M059J (cell line): ENCODE measurements around the gene LUZP2. TPM values are rescaled to one million over a fixed set of nuclear protein-coding genes. Genes with fewer than 3 reads are reported as not detected.

Experiments used
- DNase-seq: peaks from one replicate; pipeline ENCODE4 v3.0.0-alpha.2; 2012; ENCODE audit warnings: low read depth
- total RNA-seq: library from RNA; depleted of rRNA; stranded (reverse); fragments of >200 nt; shearing (Covaris generic); gene quantifications from 2 replicates; pipeline ENCODE4 v1.2.3, GENCODE V29; 2014

LUZP2 gene
- total RNA-seq, 1 experiment from 2014 or later, result 3.2 TPM

DNA sequence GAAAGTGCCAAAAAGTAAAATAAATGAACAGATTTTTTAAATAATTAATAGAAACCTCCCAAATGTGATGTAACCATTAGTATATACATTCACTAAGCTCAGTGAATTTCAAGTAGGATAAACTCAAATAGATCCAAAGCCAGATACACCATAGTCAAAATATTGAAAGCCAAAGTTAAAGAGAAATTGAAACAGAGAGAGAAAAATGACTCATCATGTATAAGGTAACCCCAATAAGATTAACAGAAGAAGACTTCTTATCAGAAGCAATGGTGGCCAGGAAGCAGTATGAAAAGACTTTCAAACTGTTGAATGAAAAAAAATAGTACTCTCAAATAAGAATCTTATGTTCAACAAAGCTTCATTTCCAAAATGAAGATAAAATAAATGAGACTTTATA is 70.5 kb downstream of the LUZP2 start:
- DNase-seq, result no peak

DNA sequence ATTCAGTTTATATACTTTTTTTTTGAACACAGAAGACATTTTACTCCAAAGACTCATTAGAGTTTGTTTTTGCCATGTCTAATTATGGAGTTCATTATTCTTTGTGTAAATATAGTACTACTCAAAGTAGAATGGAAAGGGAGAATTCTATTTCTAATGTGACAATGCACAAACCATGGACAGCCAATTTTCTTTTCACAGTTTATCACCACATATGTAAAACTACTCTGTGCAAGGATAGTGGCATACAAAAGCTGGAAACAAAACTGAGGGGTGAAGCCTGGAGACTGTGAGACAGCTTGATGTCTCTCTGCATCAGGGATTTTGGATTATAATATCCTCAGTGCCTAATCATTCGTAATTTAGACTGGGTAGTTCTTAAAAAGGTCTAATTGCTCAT is 75.5 kb downstream of the LUZP2 start:
- no peak for DNase-seq

DNA sequence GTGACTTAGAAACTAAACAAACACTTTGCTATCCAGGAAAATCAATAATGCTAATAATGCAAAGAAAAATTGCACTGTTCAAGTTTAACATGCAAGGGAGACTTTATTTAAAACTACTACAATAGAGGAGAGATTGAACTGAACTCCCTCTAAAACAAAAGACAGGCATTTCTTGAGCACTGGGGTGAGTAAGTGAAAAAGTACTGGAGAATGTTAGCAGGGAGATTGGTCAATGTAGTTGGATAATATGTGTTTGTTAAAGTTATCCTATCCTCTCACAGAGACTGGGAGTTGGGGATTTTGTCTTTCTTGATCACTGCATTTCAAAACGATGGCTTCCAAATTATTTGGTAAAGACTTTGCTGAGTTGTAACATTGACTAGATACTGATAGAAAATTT is 77.6 kb downstream of the LUZP2 start:
- no peak for DNase-seq

DNA sequence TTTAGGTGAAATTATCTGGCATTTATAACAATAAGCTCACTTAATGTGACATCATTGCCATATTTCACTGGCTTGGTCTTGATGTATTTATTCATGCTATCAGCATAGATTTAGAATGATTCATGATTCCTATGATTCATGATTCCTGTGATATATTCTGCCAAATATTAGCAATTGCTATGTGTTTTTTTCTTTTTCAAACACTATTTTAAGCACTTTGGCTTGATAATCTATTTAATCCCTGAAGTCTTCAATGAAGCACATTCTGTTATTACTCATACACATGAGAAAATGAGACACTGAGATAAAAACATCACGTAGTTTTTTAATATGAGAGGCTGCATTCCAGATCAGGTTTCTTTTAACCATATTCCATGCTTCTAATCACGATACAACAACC is 78.5 kb downstream of the LUZP2 start:
- peak; percentile 14 for DNase-seq

DNA sequence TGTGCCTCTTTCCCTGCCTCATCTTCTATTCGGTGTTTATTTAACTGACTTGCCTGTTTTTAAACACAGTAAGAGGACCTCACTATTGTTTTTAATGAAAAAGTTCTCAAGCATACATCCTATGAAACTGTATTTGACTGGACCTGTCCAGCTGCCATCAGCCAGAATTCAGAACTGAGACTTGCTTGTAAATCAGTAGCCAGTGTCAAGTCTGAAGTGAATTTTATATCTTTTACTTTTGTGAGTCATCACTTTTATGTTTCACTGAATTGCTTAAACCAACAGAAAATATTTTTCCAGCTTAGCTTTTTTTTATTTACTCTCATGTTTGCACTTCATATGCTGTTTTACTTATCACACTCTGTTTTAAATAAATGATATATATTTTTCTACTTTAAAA is 88.3 kb downstream of the LUZP2 start:
- DNase-seq, result peak; percentile 33

DNA sequence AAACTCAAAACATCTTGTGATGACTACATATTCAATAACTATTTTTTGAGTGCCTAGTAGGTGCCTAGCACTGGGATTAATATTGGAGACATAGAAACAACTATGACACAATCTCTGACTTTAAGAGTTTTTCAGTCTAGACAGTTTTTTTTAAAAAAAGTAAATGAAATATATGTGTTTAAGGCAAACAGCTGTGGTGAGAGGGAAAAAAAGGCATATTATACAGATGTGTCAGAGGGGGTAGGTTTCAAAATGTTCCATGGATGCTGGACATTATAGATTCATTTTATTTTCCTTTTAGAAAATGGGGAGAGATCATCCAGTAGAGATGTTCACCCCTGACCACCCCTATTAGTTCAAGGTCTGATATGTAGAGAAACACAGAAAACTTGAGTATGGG is 90.8 kb downstream of the LUZP2 start:
- no peak for DNase-seq

DNA sequence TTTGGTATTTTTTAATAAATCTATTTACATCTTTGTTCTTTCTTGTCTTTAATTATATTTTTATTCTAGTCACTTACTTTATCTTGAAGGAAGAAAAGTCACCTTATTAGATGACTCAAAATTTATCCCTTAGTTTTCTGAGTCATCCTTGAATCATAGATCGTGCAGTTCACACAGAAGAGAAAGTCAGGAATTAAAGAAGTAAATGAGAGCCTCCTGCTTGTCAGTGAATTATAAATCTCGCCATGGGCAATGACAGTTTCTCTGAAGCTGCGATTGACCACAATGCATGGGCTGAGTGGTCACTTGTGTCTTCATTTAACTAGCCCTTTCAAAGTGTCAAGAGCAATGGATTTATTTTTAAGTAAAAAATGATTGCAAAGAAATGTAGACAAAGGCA is 91.2 kb downstream of the LUZP2 start:
- DNase-seq, result peak; percentile 71

DNA sequence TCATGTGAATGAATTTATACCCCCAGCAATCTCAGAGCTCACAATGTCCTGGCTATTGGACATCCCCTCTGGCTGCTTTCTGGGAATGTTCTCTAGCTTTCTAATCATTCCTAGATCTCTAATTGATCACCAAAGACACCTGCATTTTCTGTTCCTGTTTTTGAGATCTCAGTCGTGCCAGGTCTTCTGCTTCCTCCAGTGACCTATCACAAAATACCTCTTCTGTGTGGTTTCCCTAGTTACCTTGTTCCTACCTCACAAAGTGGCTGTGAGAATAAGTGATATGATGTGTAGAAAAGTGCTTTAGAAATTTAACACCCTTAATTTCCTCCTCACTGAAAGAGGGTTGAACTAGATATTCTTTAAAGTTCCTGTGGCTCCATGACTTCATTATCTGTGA is 92.2 kb downstream of the LUZP2 start:
- no peak for DNase-seq

DNA sequence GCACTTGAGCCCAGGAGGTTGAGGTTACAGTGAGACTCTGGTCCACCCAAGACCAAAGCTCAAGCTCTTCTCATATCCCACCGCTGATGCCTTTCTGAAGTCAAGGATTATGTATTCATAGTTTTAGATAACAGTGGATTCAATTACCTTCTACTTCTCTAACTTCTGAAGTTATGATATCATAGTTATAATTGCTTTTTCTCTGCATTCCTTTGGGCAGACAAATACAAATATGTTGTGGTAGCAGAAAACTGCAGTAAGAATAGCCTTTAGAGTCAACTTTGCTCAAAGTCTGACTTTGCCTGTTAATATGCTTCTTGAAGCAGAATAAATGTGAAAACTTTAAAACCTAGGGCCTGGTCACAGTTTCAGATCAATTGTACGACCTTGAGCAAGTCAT is 94.4 kb downstream of the LUZP2 start:
- no peak for DNase-seq

DNA sequence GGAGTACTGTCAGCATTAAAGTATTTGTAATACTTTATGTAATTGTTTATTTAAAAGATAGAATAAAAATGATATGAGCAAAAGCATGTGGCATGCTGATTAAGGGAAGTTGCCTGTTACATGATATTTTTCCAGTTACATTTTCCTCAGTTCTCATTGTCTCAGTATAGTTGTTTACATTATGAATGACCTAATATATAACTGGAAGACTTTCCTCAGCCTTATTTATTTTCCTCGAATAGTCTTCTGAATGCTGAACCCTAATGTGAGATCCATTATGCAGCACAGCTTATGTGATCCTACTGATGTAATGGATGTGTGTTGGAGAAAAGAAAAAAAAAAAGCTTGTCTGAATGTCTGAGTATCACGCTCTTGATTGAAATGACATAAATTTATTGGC is 95.5 kb downstream of the LUZP2 start:
- DNase-seq, result no peak

DNA sequence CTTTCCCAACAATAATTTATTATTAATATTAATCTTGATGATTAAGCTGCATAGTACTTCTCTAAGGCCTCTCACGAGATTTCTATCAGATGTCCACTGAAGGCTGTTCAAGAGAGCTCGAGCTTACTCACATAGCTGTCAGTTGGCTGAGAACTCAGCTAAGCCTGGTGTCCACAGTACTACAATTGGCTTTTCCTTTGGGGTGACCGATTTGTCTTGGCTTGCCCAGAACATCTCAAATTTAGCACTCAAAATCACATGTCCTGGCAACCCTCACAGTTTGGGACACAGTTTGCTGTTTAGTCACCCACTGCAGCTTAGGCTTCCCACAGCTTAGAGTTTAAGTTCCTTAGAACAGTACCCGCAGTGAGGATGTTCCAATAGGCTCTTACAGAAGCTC is 96.5 kb downstream of the LUZP2 start:
- peak; percentile 7 for DNase-seq

DNA sequence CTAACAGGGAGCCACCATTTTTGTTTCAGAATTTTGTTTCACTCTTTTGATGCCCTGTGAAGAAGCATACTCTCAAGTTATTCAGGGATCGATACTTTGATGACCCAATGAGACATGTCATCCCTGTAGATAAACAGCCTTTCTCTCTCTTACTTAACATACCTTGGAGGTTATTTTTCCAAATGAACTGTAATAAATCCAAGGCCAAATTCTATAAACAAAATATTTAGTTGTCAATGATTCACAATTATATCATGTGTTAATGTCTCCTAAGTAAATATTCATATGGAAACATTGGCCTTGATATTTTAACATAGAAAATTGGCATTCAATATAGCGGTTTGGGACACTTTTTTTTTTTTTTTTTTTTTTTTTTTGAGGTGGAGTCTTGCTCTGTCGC is 97.5 kb downstream of the LUZP2 start:
- no peak for DNase-seq

DNA sequence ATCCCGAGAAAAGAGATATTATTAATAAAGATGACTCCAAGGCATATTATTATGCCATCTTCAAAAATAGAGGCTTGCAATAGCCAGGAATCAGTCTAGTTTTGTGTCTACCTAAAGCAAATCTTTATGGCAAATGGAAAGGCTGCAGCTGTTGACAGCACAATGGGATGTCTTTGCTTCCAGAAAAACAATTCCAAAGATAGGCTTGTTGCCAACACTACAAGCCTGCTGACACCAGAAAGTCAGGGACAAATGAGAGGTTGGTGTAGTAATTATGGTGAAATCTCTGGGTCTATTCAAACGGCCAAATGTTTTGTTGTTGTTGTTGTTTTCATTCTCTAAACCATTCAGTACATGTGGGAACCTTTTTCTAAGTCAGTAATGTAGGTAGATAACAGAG is 101.8 kb downstream of the LUZP2 start:
- DNase-seq, result no peak

DNA sequence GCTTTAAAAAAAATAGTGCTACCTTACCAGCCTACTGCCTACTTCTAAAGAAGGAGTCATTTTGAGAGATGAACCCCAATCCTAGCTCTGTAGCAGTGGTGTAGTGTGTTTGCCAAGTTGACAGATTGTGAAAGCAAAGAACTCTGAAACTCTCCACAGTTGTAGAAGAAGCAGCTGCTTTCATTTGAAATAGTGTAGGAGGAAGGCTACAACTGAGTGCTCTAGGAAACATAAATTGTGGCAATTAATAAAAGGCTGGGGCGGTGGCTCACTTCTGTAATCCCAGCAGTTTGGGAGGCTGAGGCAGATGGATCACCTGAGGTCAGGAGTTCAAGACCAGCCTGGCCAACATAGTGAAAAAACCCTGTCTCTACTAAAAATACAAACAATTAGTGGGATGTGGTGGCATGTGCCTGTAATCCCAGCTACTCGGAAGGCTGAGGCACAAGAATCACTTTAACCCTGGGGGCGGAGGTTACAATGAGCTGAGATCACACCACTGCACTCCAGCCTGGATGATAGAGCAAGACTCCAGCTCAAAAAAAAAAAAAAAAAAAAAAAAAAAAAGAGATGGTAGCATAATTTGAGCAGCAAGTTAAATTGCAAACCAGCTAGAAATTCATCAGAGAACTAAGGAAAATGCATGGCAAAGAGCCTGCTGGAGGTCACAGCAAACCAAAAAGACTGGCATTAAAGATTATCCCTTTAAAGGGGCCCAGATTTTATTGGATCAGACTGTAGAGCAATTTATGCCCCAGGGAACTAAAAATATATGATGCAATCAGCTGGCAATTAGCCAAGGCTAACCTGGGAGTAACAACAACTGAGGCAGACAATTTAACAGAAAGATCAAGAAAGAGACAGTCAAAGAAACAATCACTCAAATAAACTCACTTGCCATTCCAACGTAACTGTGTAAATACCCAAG is 112.6 kb downstream of the LUZP2 start:
- no peak for DNase-seq

DNA sequence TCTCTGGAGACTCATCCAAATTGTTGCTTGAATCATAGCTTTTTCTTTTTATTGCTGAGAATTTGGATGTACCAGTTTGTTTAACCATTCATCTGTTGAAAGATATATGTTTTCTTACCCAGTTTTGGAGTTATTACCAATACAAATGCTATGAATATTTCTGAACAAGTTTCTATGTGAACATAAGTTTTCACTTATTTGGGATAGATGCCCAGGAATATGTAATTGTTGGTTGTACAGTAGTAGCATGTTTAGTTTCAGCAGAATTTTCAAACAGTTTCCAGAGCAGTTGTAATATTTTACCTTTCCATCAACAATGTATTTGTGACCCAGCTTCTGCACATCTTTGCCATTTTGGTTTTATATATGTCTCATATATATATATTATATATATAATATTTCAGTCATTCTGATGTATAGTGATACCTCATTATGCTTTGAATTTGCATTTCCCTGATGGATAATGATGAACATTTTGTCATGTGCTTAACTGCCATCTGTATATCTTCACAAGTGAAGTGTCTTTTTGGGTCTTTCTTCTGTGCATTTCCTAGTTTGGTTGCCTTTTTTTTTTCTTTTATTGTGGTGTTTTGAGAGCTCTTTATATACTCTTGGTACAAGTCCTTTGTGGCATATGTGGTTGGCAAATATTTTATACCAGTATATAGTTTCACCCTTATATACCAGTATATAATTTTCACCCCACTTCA is 118.8 kb downstream of the LUZP2 start:
- no peak for DNase-seq

DNA sequence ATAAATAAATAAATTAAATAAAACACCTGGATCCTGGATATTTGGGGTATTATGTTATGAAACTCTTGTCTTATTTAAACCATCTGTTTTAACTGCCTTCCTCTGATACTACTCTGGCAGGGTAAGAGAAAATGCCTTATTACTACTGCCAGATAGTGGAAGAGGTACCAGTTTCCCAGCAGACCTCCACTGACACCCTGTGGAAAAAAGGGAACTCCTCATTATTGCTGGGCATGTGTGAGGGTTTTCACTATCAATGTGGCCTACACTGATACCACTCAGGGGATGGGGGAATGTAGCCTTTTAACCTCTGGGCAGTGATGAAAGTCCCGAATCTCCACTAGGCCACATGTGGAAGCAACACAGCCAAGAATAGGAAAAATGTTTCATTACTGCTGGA is 121.0 kb downstream of the LUZP2 start:
- DNase-seq, result no peak

DNA sequence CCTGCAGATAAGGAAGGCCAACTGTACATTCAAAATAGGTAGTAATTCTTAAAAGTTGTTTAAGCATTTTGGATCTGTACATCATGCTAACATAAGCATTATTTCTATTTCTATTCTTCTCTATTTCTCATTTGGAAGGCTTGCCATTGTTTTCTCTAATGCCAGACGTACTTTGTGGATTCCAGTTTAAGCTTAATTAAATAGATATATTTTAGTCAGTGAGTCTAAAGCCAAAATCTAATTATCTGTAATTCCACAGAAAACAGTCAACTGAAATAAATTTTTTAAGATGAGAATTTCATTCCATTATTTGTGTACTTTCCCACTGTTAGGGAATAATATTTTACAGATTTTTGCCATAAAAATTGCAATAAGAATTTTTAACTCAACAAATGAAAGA is 123.0 kb downstream of the LUZP2 start:
- DNase-seq, result no peak

DNA sequence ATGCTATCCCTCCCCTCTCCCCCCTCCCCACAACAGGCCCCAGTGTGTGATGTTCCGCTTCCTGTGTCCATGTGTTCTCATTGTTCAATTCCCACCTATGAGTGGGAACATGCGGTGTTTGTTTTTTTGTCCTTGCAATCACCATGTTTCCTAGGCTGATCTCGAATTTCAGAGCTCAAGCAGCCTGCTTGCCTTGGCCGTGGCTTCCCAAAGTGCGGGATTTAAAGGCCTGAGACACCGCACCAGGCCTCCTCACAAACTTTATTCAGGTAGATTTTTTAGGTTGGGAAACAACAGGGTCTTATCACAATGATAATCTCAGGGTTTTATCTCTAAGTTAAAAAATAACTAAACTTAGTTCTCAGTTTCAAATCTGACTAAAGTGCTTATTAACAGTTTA is 125.4 kb downstream of the LUZP2 start:
- no peak for DNase-seq

DNA sequence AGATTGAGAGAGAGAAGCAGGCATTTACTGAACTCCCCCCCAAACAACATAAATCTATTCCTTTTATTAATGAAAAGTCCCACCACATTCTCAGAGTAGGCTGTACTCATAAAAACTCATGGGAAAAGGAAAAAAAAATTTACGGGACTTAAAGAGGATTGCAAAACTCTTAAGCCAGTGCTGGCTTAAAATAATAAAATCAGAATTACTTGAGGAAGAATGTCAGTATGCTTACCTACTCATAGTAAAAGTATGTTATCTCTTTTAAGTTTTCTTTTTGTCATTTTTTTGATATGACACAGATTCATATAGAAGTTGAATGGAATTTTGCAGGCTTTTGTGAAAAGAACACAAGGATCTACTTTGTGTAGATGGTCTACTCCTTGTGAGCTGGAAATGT is 126.3 kb downstream of the LUZP2 start:
- DNase-seq, result no peak

DNA sequence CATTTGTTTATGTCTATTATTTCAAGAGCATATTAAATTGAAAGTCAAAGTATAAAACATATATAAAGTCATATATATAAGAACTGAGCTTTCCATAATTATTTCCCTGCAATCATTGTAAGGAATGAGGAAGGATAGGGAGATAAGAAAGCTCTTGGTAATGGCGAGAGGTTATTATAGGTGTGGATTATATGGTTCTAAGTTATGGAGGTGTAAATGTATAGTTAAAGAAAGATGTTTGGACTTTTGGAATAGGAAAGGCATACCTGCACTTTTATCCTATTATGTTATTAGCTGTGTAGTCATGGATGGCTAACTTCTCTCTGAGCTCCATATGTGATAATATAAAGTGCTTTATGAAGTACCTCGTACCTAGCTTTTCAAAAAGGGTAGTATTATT is 127.6 kb downstream of the LUZP2 start:
- no peak for DNase-seq

DNA sequence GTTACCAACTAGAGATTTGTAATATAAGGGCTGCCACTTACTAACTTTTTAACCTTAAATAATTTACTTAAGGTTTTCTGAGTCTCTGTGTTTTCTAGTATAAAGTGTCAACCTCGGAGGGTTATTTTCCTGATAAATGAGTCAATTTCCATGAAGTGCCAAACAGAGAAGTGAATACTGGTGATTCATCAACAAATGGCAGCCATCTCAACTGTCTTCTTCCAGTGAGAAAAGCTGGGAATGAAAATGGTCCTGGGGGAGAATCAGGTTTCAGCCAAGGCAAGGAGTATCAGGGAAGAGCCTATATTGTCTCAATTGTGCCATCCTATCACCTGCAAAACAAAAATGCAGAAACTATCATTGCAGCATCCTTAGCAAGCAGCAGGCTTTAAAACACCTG is 129.1 kb downstream of the LUZP2 start:
- no peak for DNase-seq

DNA sequence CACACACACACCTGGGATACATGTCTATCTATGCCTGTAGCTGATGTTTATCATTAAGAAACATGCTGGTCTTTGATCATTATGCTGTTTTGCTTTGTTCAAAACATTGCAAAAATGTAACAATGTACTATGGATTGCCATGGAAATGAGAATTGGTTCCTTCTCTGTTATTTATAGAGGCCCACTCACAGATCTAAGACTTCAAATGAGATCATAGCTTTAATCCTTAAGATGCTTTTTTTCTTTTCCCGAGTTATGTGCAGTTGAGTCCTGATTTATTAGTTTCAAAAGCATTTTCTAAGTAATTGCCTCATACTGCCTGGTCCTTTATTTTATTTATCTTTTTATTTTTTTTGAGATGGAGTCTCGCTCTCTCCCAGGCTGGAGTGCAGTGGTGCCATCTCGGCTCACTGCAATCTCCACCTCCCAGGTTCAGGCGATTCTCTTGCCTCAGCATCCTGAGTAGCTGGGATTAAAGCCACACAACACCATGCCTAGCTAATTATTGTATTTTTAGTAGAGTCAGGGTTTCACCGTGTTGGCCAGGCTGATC is 131.4 kb downstream of the LUZP2 start:
- no peak for DNase-seq

DNA sequence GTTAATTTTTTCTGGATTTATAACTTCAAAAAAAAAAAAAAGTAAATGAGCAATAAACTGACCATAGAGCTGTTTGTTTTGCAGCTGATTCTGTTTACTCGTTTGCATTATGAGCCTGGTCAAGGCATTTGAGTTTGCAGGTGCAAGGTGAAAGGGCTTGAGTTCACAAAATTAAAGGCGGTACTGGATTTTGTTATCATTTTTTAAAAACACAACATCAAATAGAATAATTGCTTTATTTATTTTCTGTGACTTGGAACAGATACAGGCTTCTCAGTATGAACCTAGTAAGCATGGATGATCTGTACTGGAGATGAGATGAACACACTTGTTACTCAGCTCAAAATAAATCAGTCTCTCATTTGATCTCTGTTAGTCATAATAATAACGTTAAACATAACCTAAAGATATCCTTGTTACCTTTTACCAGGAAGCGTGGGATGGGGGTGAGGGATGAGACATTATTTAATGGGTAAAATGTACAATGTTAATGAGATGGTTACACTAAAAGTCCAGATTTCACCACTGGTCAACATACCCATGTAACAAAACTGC is 137.8 kb downstream of the LUZP2 start:
- DNase-seq, result no peak
